NK-92 (cell line): ENCODE data around the gene PDZD2.
"Not testable (repeated sequence)": the region's sequence is repeated elsewhere in the genome, so short reads cannot be mapped to it uniquely, and the experiment has no call there.

Source experiments
- DNase-seq: peaks from one replicate; lab custom pipeline; 2025; ENCODE audit not compliant: unreplicated experiment; lab: John Stamatoyannopoulos, UW

The PDZD2 gene

GRCh38 chr5:32090755-32091128 is 451.8 kb downstream of the PDZD2 start:
- no peak for DNase-seq

GRCh38 chr5:32092938-32093812 is 454.2 kb downstream of the PDZD2 start:
- no peak for DNase-seq

- DNase-seq: no peak
Observed at GRCh38 chr5:32094691-32095090, 455.8 kb downstream of the PDZD2 start.

- no peak for DNase-seq
Observed at GRCh38 chr5:32095261-32095671, 456.3 kb downstream of the PDZD2 start.

- no peak for DNase-seq
Observed at GRCh38 chr5:32096891-32097595, 458.1 kb downstream of the PDZD2 start.

- DNase-seq: no peak
Observed at GRCh38 chr5:32098291-32098690, 459.4 kb downstream of the PDZD2 start.

GRCh38 chr5:32098890-32099310 is 460.0 kb downstream of the PDZD2 start:
- no peak for DNase-seq

- DNase-seq: no peak
Observed at GRCh38 chr5:32099486-32100035, 460.6 kb downstream of the PDZD2 start.

- DNase-seq: no peak
Observed at GRCh38 chr5:32100230-32100629, 461.3 kb downstream of the PDZD2 start.

GRCh38 chr5:32100691-32101302 is 461.9 kb downstream of the PDZD2 start:
- DNase-seq: no peak

- DNase-seq: no peak
Observed at GRCh38 chr5:32102254-32102986, 463.5 kb downstream of the PDZD2 start.

GRCh38 chr5:32103521-32103920 is 464.6 kb downstream of the PDZD2 start:
- no peak for DNase-seq

- DNase-seq: no peak
Observed at GRCh38 chr5:32107291-32107690, 468.4 kb downstream of the PDZD2 start.

GRCh38 chr5:32108167-32108566 is 469.2 kb downstream of the PDZD2 start:
- DNase-seq: no peak

- DNase-seq: no peak
Observed at GRCh38 chr5:32109236-32109635, 470.3 kb downstream of the PDZD2 start.

- DNase-seq: no peak
Observed at GRCh38 chr5:32110111-32110696, 471.3 kb downstream of the PDZD2 start.

- no peak for DNase-seq
Observed at GRCh38 chr5:32115985-32116384, 477.1 kb downstream of the PDZD2 start.

- DNase-seq: no peak
Observed at GRCh38 chr5:32116574-32117313, 477.8 kb downstream of the PDZD2 start.

- not testable (repeated sequence) for DNase-seq
Observed at GRCh38 chr5:32118922-32119321, 480.0 kb downstream of the PDZD2 start.
